Glomerular visceral epithelial cell (primary cell): ENCODE data around the gene PTPRN2.

Experiments used
- DNase-seq: peaks from one replicate; pipeline ENCODE4 v3.0.0-alpha.2; 2016; ENCODE audit errors: extremely low spot score

PTPRN2 gene

DNA sequence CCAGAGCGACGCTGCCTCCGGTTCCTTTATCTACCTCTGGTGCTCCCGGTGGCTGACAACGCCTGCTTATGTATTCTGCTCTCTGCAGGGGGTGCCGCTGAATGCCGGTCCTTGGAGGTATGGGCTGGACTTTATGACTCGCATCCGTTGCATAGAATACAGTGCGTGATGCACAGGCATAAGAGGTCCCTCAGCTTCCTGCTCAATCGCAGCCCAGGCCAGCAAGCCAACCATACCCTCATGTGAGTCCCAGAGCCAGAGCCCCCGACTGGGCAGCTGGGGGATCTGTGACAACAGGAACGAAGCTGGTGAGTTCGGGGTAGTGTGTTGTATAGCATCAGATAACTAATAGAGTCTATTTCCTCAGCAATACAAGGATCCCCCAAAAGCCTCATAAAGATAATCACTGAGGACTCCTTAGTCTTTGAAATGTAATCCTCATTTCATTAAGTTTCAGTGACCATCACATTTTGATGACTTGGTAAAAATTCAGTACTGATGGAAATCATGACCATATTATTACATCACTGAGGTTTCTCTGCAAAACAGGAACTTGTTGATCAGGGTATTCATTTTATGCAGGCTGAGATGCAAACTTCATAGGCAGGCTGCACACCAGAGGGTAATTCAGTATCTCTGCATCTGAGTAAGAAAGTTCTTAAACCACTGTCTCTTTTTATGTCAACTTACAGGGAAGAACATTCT is 607.8 kb downstream of the PTPRN2 start:
- DNase-seq: no peak

DNA sequence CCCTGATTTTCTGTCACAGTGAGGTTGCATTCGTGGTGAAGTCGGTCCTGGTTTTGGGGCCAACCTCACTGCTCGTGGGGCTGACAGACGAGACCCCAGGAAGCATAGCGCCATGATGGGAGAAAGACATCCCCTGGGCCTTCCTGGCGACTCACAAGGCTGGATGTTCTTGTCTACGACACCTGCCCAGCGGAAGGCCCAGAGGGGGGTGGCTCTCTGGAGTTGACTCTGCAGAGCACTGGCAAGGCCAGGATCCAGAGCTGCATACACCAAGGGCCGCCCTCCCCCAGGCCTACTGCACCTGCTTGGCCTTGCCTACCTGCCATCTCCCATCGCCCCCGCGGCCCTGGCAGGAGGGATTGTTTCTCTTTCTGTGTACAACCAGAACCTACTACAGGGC is 608.9 kb downstream of the PTPRN2 start:
- DNase-seq: no peak

- DNase-seq: no peak
Observed at GRCh38 chr7:157977717-157978496, 609.7 kb downstream of the PTPRN2 start.

- no peak for DNase-seq
Observed at GRCh38 chr7:157977306-157977705, 610.3 kb downstream of the PTPRN2 start.

DNA sequence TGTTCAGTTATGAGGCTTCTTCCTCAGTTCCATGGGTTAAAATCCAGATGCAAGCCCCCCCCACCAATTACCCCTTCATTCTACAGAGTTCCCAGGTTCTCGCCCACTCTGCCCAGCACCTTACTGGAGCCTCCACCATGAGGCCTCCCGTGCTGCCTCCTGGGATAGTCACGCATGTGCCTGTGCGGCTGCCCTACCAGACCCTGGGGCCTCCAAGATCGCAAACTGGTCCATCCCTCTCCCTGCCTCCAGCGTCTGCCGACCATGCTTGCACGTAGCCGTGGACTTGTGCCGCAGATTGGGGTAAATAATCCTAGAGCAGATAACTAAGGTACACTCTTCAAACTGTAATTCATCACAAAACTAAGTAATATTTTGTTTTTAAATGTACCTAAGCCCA is 611.2 kb downstream of the PTPRN2 start:
- no peak for DNase-seq

GRCh38 chr7:157975401-157976372 is 611.9 kb downstream of the PTPRN2 start:
- DNase-seq: no peak

DNA sequence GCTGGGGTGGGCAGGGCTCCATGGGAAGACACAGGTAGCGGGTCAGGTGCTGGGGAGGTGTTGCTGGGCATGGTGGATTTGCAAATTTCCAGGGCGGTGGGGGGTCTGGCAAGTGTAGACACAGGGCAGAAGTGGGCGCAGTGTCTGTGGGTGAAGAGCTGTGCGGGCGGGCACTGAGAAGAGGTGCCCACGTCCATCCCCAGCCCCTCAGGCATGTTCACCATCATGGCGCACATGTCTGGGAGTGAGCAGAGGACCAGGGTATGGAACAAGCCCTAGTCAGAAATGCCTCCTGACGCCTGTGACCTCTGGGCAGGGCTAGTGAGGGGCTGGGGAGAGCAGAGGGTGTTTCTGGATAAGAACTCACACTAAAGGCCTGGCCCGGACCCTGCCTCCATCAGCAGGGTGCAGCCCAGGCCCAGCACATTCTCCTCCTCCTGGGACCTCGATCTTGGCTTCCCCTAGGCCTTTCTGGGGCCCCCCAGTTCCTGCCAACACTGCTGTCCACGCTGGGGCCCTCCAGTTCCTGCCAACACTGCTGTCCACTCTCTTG is 612.9 kb downstream of the PTPRN2 start:
- DNase-seq: no peak

GRCh38 chr7:157973971-157974677 is 613.5 kb downstream of the PTPRN2 start:
- DNase-seq: no peak

DNA sequence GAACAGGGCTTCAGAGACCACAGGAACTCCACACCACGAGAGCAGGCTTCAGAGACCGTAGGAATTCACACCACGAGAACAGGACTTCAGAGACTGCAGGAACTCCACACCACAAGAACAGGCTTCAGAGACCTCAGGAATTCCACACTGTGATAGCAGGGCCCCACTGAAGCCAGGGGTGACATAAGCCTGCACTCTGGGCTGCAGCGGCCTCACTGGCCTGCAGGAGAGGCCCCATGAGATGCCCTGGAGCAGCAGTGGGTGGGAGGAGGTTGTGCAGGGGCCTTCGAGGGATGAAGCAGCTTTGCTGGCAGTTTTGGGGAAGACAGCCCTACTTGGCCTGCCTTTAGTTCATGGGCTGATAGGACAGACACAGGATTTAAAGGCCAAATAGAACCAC is 614.7 kb downstream of the PTPRN2 start:
- no peak for DNase-seq

DNA sequence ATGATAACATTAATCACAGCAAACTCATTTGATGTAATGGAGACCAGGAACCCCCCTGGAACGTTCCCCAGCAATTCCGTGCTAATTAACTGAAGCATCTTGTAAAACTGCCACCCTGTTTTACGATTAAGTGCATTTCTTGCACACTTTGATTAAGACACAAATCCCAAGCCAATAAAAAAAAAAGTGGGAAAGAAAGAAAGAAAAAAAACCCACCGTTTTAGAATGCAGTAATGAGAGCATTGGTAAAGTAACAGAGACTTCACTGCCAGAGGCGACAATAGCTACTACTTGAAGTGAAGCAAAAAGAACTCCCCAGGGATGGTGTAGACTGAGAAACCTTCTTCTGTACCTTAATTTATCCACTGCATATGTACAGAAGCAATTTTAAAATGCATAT is 616.1 kb downstream of the PTPRN2 start:
- no peak for DNase-seq

DNA sequence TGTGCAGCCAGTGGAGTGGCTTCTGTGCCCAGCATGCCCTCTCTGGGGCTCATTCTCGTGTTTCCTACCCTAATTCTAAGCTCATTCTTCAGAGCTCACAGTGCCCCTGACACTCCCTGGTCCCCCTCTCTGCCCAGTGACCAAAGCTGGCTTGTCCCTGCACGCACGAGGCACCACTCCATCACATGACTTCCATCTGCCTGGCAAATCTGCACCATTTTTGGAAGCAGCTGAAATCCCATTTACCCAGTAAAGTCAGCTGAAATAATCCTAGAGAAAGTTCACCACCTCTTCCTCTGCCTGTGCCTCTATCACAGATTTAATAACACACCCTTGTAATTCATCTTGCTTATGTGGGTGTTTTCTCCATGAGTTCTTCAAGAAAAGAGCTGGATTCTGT is 616.9 kb downstream of the PTPRN2 start:
- no peak for DNase-seq

- no peak for DNase-seq
Observed at GRCh38 chr7:157969995-157970394, 617.6 kb downstream of the PTPRN2 start.

- DNase-seq: no peak
Observed at GRCh38 chr7:157966490-157966889, 621.1 kb downstream of the PTPRN2 start.

GRCh38 chr7:157964521-157964920 is 623.1 kb downstream of the PTPRN2 start:
- DNase-seq: no peak

DNA sequence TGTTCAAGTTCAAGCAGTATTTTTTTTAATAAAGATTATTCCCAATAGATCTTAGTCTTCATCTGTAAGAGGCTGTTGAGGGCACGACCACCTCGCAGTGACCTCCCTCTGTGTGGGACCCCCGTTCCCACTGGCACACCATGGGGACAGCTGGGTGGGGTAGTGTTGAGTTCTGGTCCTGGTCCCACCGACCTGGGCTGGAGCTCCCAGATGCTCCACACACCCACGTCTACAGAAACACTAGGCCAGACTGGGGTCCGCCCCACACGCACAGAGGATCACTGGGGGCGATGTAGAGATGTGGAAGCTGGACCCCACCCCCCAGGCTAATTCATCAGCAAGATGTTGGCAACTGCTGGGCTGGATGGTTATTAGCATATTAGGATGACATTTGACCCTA is 623.6 kb downstream of the PTPRN2 start:
- no peak for DNase-seq

- no peak for DNase-seq
Observed at GRCh38 chr7:157963526-157963925, 624.1 kb downstream of the PTPRN2 start.

- DNase-seq: no peak
Observed at GRCh38 chr7:157962458-157963306, 624.9 kb downstream of the PTPRN2 start.

GRCh38 chr7:157961731-157962457 is 625.7 kb downstream of the PTPRN2 start:
- DNase-seq: no peak

GRCh38 chr7:157955348-157955999 is 632.1 kb downstream of the PTPRN2 start:
- DNase-seq: no peak
